GM21367 (cell line): ENCODE results near the gene CEL.
"Not testable (repeated sequence)": the region's sequence is repeated elsewhere in the genome, so short reads cannot be mapped to it uniquely, and the experiment has no call there.

ENCODE experiments used
- ATAC-seq: cut with Tn5 transposase; IDR thresholded peaks from one replicate; pipeline ENCODE4 v1.9.1; 2021; ENCODE audit not compliant: unreplicated experiment

The CEL gene

GRCh38 chr9:133063159-133063499, 1.3 kb downstream of the CEL start:
- ATAC-seq, result no peak

GRCh38 chr9:133063500-133064231, 1.9 kb downstream of the CEL start:
- ATAC-seq, result no peak

- no peak for ATAC-seq
Measured at GRCh38 chr9:133064241-133065069, 2.7 kb downstream of the CEL start.

- ATAC-seq, result no peak
Measured at GRCh38 chr9:133065070-133065388, 3.2 kb downstream of the CEL start.

GRCh38 chr9:133066181-133066983, 4.6 kb downstream of the CEL start:
- no peak for ATAC-seq

- no peak for ATAC-seq
Measured at GRCh38 chr9:133067006-133067405, 5.2 kb downstream of the CEL start.

- ATAC-seq, result no peak
Measured at GRCh38 chr9:133067813-133068212, 6.0 kb downstream of the CEL start.

- not testable (repeated sequence) for ATAC-seq
Measured at GRCh38 chr9:133068431-133068830, 6.7 kb downstream of the CEL start.

GRCh38 chr9:133070500-133070961, 8.8 kb downstream of the CEL start:
- not testable (repeated sequence) for ATAC-seq

- not testable (repeated sequence) for ATAC-seq
Measured at GRCh38 chr9:133070985-133071384, 9.2 kb downstream of the CEL start.

GRCh38 chr9:133071484-133072150, 9.8 kb downstream of the CEL start:
- ATAC-seq, result no peak

- ATAC-seq, result not testable (repeated sequence)
Measured at GRCh38 chr9:133072210-133072609, 10.4 kb downstream of the CEL start.

GRCh38 chr9:133073086-133074014, 11.6 kb downstream of the CEL start:
- ATAC-seq, result no peak

- ATAC-seq, result no peak
Measured at GRCh38 chr9:133074111-133074651, 12.4 kb downstream of the CEL start.

GRCh38 chr9:133075925-133076630, 14.3 kb downstream of the CEL start:
- no peak for ATAC-seq

- ATAC-seq, result no peak
Measured at GRCh38 chr9:133076691-133077090, 14.9 kb downstream of the CEL start.

GRCh38 chr9:133078486-133078885, 16.7 kb downstream of the CEL start:
- no peak for ATAC-seq

GRCh38 chr9:133080161-133080560, 18.4 kb downstream of the CEL start:
- ATAC-seq, result no peak
